HG03521 (cell line): ENCODE measurements around the gene USH2A.
A peak's percentile ranks its signal among the peaks of the same experiment; 100 is the strongest.

ENCODE experiments used
- ATAC-seq: cut with Tn5 transposase; IDR thresholded peaks from one replicate; pipeline ENCODE4 v1.9.1; 2021; ENCODE audit warnings: mild to moderate bottlenecking, moderate library complexity; ENCODE audit not compliant: unreplicated experiment

USH2A gene

GRCh38 chr1:216140730-216141524, 282.3 kb downstream of the USH2A start:
- no peak for ATAC-seq

DNA sequence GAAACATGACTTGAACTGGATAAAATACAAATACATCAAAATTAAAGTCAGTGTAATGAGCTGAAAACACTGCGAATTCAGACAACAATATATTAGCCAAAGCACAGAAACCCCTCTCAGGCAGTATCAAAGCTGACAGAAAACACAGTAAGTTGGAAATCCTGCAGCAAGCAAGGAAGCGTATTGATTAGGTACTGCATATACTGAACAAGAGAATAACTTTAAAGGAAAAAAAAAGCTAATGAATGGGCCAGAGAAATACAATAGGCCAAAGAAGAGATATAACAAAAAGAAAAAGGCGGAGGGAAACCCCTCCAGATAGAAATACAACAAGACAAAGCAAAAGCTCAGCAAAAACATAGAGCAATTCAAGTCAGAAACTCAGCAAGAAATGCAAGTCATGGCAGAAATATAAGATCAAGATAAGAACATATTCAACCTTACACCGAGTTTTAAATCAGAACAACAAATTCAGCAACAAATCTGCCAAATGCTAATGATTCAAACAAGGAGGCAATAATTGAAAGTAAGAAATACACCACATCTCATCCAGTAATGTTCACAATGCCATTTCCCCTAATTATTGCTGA, 299.0 kb downstream of the USH2A start:
- no peak for ATAC-seq

- no peak for ATAC-seq
Measured at GRCh38 chr1:216123446-216124191, 299.6 kb downstream of the USH2A start.

GRCh38 chr1:216119600-216119999, 303.6 kb downstream of the USH2A start:
- ATAC-seq: peak; percentile 59

DNA sequence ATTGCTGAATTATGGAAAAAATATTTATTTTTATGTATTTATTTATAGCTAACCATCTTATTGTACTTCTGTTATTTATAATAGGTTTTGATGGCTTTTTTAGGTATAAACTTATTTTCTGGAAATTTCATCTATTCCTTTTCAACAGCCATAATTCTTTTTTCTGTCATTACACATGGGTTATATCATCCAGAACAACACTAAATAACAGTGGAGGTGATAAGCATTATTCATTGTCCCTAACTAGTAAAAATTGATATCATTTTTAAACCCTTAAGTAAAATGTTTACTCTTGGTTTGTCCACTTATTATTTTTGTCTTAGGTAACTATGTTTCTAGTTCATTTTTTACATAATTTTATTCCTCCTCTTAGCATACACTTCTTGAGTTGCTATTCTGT, 309.1 kb downstream of the USH2A start:
- ATAC-seq: no peak

DNA sequence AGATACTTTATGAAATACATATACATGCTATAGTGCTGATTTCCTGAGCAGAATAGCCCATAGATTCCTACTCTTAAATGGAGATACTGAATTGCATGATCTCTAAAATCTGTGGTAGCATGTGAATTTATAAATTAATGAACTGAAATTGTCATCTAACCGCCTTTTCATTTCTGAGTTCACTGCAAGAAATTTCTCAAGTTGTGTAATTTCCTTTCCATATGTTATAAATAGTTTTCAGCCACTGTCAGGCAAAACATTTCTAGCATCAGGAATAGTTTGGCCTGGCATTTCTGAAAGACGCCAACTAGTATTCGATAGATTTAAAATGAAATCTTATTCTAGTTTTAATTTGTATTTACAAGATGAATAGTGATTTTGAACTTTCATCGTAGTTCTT, 310.1 kb downstream of the USH2A start:
- no peak for ATAC-seq

DNA sequence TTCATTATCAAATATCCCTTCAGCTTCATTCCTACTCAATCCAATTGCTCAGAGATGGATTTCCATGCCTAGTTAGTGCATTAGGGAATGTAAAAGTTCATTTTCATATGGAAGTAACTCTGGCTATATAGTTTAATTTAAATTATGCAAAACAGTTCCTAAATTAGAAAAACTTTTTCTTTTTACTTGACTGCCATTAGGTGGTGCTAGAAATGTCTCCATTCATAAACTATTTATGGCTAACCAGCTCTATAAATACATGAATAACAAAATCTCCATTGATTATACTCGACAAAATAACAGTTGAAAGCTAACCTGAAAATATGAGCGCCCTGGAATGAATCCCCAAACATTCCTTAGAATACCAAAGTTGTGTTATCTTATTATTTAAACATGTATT, 311.4 kb downstream of the USH2A start:
- ATAC-seq: no peak

DNA sequence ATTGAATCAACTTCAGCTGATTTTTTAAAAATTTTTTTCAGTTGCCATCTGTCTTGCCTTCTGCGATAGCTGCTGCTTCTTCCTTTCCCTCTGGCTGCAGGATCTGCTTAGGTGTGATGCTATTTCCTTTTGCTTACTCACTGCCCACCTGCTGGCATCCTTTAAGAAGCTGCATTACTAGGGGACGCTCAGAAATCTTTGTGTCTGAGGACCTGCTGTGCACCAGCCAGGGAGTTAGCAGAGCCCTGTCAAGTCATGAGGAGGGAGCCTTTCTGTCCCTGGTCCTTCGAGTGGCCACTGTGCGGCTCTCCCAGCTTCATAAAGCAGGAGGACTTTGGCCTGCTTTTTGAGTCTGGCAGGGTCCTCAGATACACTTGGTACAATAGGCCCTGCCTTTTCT, 327.8 kb downstream of the USH2A start:
- ATAC-seq: no peak

GRCh38 chr1:216090556-216090955, 332.7 kb downstream of the USH2A start:
- no peak for ATAC-seq

DNA sequence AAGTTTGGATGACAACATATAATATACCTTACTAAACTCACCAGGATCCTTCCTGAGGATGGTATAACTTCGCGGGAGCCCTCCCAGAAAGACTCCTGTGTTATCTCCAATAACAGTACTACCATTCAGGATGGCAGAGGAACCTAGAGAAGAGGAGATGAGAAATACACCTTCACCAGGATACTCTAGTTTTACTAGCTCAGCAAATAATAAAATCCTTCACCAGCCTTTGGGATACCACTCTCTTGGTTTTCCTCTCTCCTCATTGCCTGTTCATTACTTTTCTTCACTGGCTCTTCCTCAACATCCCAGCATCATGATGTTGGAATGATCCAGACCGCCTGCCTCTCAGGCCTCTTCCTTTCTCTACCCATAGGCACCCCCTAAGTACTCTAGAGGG, 336.6 kb downstream of the USH2A start:
- ATAC-seq: no peak

- no peak for ATAC-seq
Measured at GRCh38 chr1:216081445-216081844, 341.8 kb downstream of the USH2A start.

DNA sequence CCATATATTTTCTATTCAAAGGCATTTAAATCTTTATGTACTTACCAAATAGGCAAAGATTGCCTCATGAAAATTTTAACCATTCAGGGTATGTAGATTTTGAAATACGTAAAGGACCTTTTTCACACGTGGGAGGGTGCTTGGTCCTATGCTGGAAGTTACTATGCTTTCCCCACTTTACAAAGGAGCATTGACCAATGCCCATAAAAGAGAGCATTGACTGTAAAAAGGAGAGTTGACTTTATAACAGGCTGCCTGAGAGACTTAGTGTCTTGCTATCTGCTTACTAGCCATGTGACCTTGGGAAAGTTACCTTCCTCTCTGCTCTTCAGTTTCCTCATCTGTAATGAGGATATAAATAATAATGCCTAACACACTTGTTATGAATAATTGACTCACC, 346.5 kb downstream of the USH2A start:
- no peak for ATAC-seq

- no peak for ATAC-seq
Measured at GRCh38 chr1:216075339-216075738, 347.9 kb downstream of the USH2A start.

DNA sequence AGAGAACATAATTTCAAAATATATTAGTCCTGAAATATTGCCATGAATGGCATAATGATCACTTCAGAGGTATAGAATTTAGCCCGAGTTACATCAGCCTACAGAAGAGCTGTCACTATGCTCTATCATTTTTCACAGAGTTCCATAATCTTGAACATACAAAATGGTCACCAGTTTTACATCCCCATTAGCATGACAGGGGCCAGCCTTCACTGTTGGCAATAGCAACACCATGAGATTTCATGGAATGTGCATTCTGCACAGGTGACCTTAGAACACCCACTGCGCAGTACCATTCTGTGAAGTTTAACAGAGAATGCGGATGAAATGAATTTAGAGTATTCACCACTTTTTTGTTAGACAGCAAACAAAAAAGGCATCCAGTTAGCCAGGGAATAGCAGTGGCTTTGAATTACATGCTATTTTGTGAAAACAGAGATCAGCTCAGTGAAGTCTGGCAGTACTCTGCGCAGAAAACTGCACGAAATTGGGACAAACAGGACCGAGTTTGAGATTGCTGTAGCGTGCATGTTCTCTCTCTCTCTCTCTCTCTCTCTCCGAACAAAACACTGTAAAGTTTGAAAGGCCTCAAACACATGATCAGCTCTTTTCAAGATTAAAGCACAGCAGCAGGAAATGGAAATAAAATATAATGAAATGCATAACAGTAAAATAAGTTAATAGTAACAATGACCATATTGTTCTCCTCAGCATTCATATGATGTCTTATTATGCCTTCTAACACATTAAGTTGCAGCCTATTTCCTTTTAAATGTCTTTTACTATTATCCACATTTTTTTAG, 349.3 kb downstream of the USH2A start:
- ATAC-seq: no peak

- ATAC-seq: no peak
Measured at GRCh38 chr1:216071262-216071661, 352.0 kb downstream of the USH2A start.

GRCh38 chr1:216064643-216065042, 358.6 kb downstream of the USH2A start:
- ATAC-seq: no peak

DNA sequence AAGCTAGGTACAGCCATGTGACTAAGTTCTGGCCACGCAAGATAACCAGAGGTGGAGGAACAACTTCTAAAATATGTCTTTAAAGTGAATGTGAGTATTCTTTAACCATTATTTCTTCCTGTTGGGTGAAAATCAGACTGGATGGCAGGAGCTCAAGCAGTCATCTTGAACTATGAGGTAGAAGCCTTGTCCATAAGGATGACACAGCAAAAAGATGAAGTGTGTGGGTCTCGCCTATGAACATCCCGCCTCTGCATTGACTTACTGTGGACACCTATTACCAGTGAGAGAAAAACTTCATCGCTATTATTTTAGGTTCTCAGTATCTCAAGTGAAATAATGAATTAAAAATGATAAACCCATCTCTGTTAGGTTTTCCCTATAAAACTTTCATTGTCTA, 365.3 kb downstream of the USH2A start:
- ATAC-seq: no peak

DNA sequence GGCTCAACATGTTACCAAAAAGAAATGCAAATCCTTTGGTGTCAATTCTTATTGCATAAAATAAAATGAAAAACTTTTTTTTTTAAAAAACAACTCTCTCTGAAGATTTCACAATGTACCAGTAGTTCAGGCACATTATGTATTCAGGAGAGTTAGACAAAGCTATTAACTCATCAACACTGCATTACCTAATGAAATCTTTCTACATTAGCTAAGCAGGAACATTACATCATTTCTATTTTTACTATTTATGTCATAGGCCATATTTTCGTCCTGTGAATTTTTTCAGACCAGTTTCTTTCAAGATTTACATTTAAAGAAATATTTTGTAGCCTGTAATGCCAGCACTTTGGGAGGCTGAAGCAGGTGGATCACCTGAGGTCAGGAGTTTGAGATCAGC, 366.2 kb downstream of the USH2A start:
- ATAC-seq: no peak

DNA sequence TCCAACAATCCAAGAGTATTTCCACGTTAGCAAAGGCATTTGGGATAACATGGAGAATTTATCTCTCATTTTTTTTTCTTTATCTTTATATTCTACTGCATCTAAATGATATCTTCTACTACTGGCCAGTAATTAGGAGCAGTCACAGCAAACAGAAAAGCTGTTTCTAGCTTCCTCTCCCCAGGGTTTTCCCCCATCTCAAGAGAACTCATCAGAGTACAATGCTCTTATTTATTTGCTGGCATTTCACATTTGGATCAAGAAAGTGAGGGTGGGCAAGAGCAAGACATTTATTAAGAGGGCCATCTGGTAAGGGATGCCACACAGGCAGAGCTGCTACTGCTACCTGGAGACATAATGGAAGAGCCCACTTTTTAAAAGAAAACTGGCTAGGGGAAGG, 368.2 kb downstream of the USH2A start:
- no peak for ATAC-seq

- ATAC-seq: no peak
Measured at GRCh38 chr1:216054600-216054999, 368.6 kb downstream of the USH2A start.

GRCh38 chr1:216051071-216051470, 372.2 kb downstream of the USH2A start:
- no peak for ATAC-seq
